GM19438 (cell line): ENCODE data around the gene LGR6.
A peak's percentile ranks its signal among the peaks of the same experiment; 100 is the strongest.
"Not testable (repeated sequence)": the region's sequence is repeated elsewhere in the genome, so short reads cannot be mapped to it uniquely, and the experiment has no call there.

ENCODE experiments used
- ATAC-seq: cut with Tn5 transposase; IDR thresholded peaks from one replicate; pipeline ENCODE4 v1.9.1; 2021; ENCODE audit warnings: low read depth; ENCODE audit not compliant: unreplicated experiment

Gene LGR6

GRCh38 chr1:202193614-202194327 lies at the start of gene LGR6:
Gene LGR6 (plus strand): TSS chr1:202193799. CDS start chr1:202193990, 191 bp downstream.
- no peak for ATAC-seq

- peak; percentile 53 for ATAC-seq
These were observed 49.1 kb upstream of the LGR6 start, which contains the start of gene ARL8A for GRCh38 chr1:202144402-202145067. Gene ARL8A (minus strand): TSS chr1:202144737. CDS start chr1:202144572, 165 bp downstream.

DNA sequence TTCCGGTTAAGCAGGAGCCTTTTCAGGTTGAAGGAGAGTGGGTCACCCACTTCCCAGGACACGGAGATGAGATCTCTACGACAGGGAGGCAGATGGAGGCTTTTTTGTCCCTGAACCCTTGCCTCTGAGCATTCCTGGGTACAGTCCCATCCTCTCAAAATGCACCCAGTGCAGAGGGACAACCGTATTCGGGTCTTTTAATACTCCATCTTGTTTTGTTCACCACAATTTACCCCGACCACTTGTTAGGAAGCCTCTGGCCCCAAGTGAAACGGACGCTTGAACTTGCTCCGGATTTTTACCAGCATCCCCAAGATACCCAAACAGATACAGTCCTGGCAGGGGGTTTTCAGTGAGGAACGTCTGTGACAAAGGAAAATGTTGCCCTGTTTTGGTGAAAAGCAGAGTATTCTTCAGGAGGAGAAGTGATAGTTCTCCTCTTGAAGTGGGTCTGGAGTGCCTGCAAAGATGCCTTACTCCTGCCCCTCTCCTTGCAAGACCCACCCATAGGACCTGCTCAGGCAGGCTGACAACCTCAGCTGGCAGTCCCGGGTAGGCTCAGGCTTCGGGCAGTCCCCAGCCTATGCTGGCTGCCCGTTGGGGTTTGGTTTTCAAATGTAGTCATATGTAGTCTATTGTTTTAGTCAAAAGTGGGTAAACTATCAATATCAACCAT lies 48.4 kb upstream of the LGR6 start:
- no peak for ATAC-seq

DNA sequence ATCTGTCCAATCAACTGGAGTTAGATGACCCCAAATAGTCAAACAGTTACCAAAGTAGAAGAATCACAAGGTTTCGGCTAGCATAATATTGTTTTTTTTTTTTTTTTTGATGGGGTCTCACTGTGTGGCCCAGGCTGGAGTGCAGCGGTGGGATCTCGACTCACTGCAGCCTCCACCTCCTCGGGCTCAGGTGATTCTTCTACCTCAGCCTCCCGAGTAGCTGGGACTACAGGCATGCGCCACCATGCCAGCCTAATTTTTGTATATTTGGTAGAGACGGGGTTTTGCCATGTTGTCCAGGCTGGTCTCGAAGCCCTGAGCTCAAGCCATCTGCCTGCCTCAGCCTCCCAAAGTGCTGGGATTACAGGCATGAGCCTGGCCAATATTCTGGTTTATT lies 47.9 kb upstream of the LGR6 start:
- not testable (repeated sequence) for ATAC-seq

DNA sequence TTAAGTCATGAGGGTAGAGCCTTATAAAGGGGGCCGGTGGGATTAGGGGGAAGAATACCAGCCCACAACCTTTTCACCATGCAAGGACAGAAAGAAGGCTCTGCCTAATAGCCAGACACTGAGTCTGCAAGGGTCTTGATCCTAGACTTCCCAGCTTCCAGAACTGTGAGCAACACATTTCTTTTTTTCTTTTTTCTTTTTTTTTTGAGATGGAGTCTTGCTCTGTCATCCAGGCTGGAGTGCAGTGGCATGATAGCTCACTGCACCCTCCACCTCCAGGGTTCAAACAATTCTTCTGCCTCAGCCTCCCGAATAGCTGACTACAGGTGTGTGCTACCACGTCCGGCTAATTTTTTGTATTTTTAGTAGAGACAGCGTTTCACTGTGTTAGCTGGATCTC lies 47.3 kb upstream of the LGR6 start:
- ATAC-seq, result no peak

DNA sequence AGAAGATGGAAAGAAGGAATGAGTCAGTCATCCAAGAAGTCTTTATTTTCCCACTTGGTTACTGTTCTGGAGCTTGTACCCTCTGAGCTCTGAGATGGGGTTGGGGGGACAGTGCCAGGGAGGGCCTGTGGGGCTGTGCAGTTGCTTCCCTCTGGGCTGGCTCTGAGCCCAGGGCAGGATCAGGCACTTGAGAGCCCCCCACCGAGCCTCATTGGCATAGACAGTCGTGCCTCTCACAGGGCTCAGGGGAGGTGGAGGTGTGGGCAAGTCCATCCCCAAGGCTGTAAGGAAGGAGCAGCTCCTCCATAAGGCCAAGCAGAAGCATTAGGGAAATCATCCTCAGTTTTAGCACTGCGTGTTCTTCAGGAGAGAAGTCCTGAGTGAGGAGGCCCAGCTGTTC lies 46.6 kb upstream of the LGR6 start:
- ATAC-seq, result no peak

GRCh38 chr1:202148391-202148790 lies 45.2 kb upstream of the LGR6 start:
- no peak for ATAC-seq

DNA sequence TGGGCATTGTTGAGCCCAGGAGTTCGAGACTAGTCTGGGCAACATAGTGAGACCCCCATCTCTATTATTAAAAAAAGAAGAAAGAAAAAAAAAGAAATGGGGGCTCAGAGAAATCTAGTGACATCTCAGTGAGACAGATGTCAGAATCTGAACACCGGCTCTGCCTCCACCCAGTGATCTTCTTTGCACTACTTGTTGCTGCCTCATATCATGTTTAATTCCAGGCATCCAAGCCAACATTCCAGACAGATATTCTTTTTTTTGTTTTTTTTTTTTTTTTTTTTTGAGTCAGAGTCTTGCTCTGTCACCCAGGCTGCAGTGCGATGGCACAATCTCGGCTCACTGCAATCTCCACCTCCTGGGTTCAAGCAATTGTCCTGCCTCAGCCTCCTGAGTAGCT lies 44.0 kb upstream of the LGR6 start:
- no peak for ATAC-seq

GRCh38 chr1:202150187-202150586 lies 43.4 kb upstream of the LGR6 start:
- ATAC-seq, result no peak

- no peak for ATAC-seq
These were observed 43.0 kb upstream of the LGR6 start for GRCh38 chr1:202150602-202151001.

DNA sequence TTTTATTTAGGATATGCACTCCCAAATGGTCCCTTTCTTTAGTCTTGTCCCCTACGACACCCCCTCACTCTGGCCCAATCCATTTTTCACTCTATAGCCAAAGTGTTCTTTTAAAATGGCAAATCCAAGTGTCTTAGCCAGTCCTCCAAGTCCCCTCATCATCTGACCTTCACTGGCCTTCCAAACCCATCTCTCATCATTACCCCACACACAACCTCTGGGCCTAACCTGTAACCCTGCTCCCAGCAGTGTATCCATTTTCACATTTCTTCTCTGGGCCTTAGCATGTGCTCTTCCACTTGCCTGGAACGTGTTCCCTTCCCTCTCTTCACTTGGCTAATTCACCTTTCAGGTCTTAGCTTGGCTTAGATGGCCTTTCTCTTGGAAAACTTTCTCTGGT lies 42.6 kb upstream of the LGR6 start:
- no peak for ATAC-seq

DNA sequence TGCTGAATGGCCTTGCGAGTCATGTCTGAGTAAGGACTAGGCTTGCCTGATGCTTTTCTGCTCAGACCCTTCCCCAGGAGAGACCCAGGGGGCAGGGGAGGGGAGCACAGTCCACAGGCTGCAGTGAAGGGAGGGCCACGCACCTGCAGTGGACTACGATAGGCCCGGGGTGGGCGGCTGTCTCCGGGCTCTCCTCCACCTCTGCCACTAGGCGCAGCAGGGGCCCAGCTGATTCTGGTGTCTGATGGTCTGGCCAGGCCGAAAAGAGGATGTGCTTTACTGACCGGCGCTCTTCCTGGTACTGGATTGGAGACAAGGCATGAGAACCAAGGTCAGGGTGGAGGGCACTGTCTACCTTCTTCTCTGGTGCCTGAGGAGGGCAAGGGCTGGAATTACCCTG lies 41.2 kb upstream of the LGR6 start:
- no peak for ATAC-seq

- ATAC-seq, result no peak
These were observed 40.3 kb upstream of the LGR6 start for GRCh38 chr1:202153284-202153683.

- no peak for ATAC-seq
These were observed 39.3 kb upstream of the LGR6 start for GRCh38 chr1:202154148-202154765.

DNA sequence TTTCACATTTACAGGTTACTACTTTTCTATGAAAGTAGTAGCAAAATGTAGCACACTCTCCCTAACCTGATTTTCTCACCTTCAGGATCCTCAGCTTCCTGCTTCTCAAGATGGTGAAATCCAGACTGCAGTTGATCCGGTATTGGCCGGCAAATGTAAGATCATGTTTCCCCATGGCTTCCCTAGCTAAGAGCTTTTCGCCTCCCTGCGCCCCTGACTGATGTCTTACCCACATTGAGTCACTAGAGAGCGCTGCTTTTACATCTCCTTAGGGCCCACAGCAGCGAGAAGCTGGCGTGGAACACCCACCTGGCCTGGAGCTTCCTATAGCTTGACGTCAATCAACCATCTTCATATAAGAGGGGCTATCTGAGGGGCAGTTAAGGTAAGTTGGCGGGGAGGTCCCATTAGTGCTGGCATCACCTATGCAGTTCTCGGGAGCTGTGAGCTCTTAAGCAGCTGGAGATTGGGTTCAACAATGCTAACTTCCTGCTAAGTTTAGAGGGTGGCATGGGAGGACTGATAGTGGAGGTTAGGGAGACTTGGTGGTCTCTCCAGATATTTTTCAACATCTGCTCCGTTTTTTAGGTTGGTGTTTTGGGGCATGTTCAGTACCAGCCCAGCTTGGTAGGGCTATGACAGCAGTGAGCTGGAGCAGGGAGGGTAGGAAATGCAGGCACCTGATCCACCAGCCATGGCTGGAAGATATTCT lies 38.7 kb upstream of the LGR6 start:
- ATAC-seq, result no peak

GRCh38 chr1:202155478-202156021 lies 38.0 kb upstream of the LGR6 start:
- no peak for ATAC-seq

DNA sequence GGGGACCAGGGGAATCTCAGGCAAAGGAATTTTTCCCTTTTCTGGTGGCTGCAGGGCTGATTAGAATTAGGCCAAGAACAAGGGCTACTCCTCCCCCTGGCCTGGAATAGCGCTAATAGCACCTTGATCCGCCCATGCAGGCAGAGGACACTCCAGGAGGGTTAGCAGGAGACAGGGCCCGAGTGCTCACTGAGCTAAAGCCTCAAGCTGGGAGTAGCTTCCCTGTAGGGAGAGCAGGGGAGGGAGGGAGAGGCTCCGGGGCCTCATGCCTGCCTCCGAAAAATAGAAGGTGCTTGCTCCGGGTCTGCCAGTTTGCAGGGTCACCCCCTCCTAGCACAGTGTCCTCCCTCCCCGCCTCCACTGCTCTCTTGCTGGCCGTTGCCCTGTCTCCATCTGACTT lies 37.0 kb upstream of the LGR6 start:
- no peak for ATAC-seq

GRCh38 chr1:202157945-202158344 lies 35.7 kb upstream of the LGR6 start:
- ATAC-seq, result no peak

DNA sequence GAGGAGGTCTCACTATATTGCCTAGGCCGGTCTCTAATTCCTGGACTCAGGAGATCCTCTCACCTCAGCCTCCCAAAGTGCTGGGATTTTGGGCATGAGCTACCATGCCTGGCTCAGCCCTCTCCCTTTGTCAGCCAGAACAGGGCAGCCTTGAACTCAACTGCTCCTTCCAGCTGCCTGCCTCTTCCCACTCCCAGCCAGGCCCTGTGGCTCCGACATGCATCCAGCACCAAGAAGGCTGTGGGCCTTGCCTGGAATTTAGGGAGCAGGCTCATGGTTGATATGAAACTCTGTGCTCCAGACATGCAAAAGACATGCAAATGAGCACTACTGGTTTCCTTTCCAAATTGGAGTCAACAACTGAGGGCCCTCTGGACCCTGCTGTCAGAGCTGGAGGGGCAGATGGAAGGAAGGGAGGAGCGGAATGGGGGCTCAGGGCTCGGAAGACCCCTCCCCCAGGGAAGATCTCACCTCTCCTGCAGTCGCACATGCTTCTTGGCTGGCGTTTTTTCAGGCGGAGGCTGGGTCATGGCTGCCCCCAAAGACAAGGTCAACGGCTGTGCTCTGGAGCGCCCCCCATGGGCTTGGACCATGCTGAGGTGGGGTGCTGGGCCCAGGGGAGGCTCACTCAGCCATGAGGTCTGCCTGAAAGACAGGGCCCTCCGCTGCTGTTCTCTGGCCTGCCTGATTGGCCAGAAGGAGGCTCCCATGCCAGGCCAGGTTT lies 34.6 kb upstream of the LGR6 start:
- no peak for ATAC-seq
